PC-9 (cell line): Measurements from ENCODE around the gene SLC30A5.

Experiments
- CTCF ChIP-seq: fragments of 200-600 bp; sonication (generic); conservative IDR thresholded peaks from 2 replicates; pipeline ENCODE4 v1.6.1; 2017; ENCODE audit warnings: mixed run types, antibody characterized with exemption, mild to moderate bottlenecking, moderate library complexity
- EZH2 ChIP-seq: fragments of 200-600 bp; sonication (generic); IDR thresholded peaks from 2 replicates; pipeline ENCODE4 v1.8.0; 2017; ENCODE audit warnings: antibody characterized with exemption, low read depth

GRCh38 chr5:69136293-69136692, 42.5 kb downstream of the SLC30A5 start:
- TF ChIP-seq CTCF, result no peak
- TF ChIP-seq EZH2, result no peak
